ENCODE results near the gene HSD17B11.
"Not testable (repeated sequence)": the region's sequence is repeated elsewhere in the genome, so short reads cannot be mapped to it uniquely, and the experiment has no call there.

Gene HSD17B11

GRCh38 chr4:87304745-87305432 lies 86.1 kb downstream of the HSD17B11 start:
- DNase-seq: no peak

- no peak for DNase-seq
These were observed 91.1 kb downstream of the HSD17B11 start for GRCh38 chr4:87299898-87300297.

- no peak for DNase-seq
These were observed 92.6 kb downstream of the HSD17B11 start for GRCh38 chr4:87298362-87298761.

- not testable (repeated sequence) for DNase-seq
These were observed 96.1 kb downstream of the HSD17B11 start for GRCh38 chr4:87294911-87295310.

- not testable (repeated sequence) for DNase-seq
These were observed 97.1 kb downstream of the HSD17B11 start for GRCh38 chr4:87293889-87294288.

GRCh38 chr4:87286970-87287369 lies 104.0 kb downstream of the HSD17B11 start:
- DNase-seq: no peak

Measured in CD4-positive, alpha-beta T cell treated with Interferon alpha-2 for 1 hour (primary cell).